Nasal cavity respiratory epithelium epithelial cell of viscerocranial mucosa (primary cell): ENCODE data around the gene TNPO2. TPM values are rescaled to one million over a fixed set of nuclear protein-coding genes. Genes with fewer than 3 reads are reported as not detected.

Source experiments
- total RNA-seq: library from RNA; depleted of rRNA; stranded (reverse); fragments of >200 nt; gene quantifications from 2 replicates; pipeline ENCODE4 v1.2.3, GENCODE V29; 2014

TNPO2 gene
- total RNA-seq = 30.1 and 69.1 TPM in 2 replicates

GRCh38 chr19:12723641-12724426 lies at the start of gene TNPO2:
TNPO2 (minus strand) TSS chr19:12723932; CDS start chr19:12720977, 2,955 bp downstream.

GRCh38 chr19:12751635-12752034 lies 27.9 kb upstream of the TNPO2 start, which contains the start of gene BEST2:
BEST2 (plus strand) TSS chr19:12751791; CDS start chr19:12752593, 802 bp downstream.

GRCh38 chr19:12736995-12737834 lies 13.5 kb upstream of the TNPO2 start, which contains the start of gene GET3:
GET3 (plus strand) TSS chr19:12737497; CDS start chr19:12737506, 9 bp downstream.

GRCh38 chr19:12696366-12697335 lies 27.1 kb downstream of the TNPO2 start, which contains the start of gene FBXW9:
FBXW9 (minus strand) TSS chr19:12696631; CDS start chr19:12696581, 50 bp downstream.

GRCh38 chr19:12687496-12688196 lies 36.1 kb downstream of the TNPO2 start, which contains the start of gene GNG14:
GNG14 (plus strand) TSS chr19:12687998; CDS start chr19:12688049, 51 bp downstream.

GRCh38 chr19:12681074-12681987 lies 42.4 kb downstream of the TNPO2 start, which contains the start of gene DHPS:
DHPS (minus strand) TSS chr19:12681880; CDS start chr19:12681766, 114 bp downstream.

GRCh38 chr19:12666265-12667048 lies 57.3 kb downstream of the TNPO2 start, which contains the start of the genes MAN2B1 and WDR83:
MAN2B1 (minus strand) TSS chr19:12666742; CDS start chr19:12666701, 41 bp downstream.
WDR83 (plus strand) TSS chr19:12666807; CDS start chr19:12669791, 2,984 bp downstream.

Other genes starting within 250 kb of the TNPO2 start
- 0.34 and 1.1 TPM in 2 replicates for gene ZNF709, start 239.1 kb downstream of the TNPO2 start, total RNA-seq
- 7.2 and 11.2 TPM in 2 replicates for gene ZNF564, start 172.4 kb downstream of the TNPO2 start, total RNA-seq
- gene ZNF490, start 113.1 kb downstream of the TNPO2 start, total RNA-seq = 7.2 and 13.3 TPM in 2 replicates
- gene ZNF791, start 113.0 kb downstream of the TNPO2 start, total RNA-seq = 12.3 and 20.9 TPM in 2 replicates
- gene MAN2B1, start 57.2 kb downstream of the TNPO2 start, total RNA-seq = 32.5 and 54.8 TPM in 2 replicates
- 8.7 and 11.6 TPM in 2 replicates for gene WDR83, start 57.1 kb downstream of the TNPO2 start, total RNA-seq
- gene DHPS, start 42.1 kb downstream of the TNPO2 start, total RNA-seq = 51.0 and 52.3 TPM in 2 replicates
- not detected in 2 replicates for gene GNG14, start 35.9 kb downstream of the TNPO2 start, total RNA-seq
- gene FBXW9, start 27.3 kb downstream of the TNPO2 start, total RNA-seq = 5.5 and 6.9 TPM in 2 replicates
- 101 and 152 TPM in 2 replicates for gene TRIR, start 10.8 kb upstream of the TNPO2 start, total RNA-seq
- 59.7 and 79.6 TPM in 2 replicates for gene GET3, start 13.6 kb upstream of the TNPO2 start, total RNA-seq
- not detected in 2 replicates for gene BEST2, start 27.9 kb upstream of the TNPO2 start, total RNA-seq
- 43.1 and 73.5 TPM in 2 replicates for gene HOOK2, start 51.6 kb upstream of the TNPO2 start, total RNA-seq
- gene JUNB, start 67.6 kb upstream of the TNPO2 start, total RNA-seq = 266 and 285 TPM in 2 replicates
- gene PRDX2, start 77.9 kb upstream of the TNPO2 start, total RNA-seq = 109 and 161 TPM in 2 replicates
- 0.28 TPM in 1 of 2 replicates, not detected in the other for gene THSD8, start 78.1 kb upstream of the TNPO2 start, total RNA-seq
- gene RNASEH2A, start 82.7 kb upstream of the TNPO2 start, total RNA-seq = 7.2 and 13.3 TPM in 2 replicates
- not detected in 2 replicates for gene RTBDN, start 110.6 kb upstream of the TNPO2 start, total RNA-seq
- under 0.01 and 0.28 TPM in 2 replicates for gene MAST1, start 114.6 kb upstream of the TNPO2 start, total RNA-seq
- gene DNASE2, start 157.5 kb upstream of the TNPO2 start, total RNA-seq = 29.5 and 40.3 TPM in 2 replicates
- gene KLF1, start 163.3 kb upstream of the TNPO2 start, total RNA-seq = under 0.01 TPM in 1 of 2 replicates, not detected in the other
- 18.0 and 24.6 TPM in 2 replicates for gene GCDH, start 167.2 kb upstream of the TNPO2 start, total RNA-seq
- gene SYCE2, start 195.4 kb upstream of the TNPO2 start, total RNA-seq = not detected in 2 replicates
- 82.7 and 88.3 TPM in 2 replicates for gene FARSA, start 209.8 kb upstream of the TNPO2 start, total RNA-seq
- gene CALR, start 214.7 kb upstream of the TNPO2 start, total RNA-seq = 637 and 1,452 TPM in 2 replicates
- gene RAD23A, start 221.9 kb upstream of the TNPO2 start, total RNA-seq = 106 and 132 TPM in 2 replicates
- gene GADD45GIP1, start 233.3 kb upstream of the TNPO2 start, total RNA-seq = 15.8 and 24.6 TPM in 2 replicates
- 0.07 TPM in 1 of 2 replicates, not detected in the other for gene DAND5, start 245.6 kb upstream of the TNPO2 start, total RNA-seq